AG04449 (cell line): ENCODE results near the gene CYB561D2.

Source experiments
- CTCF ChIA-PET: fragments of 350-600 bp; formaldehyde crosslinking; extraction: SDS; loops from one replicate; lab custom pipeline; 2021; ENCODE audit warnings: antibody characterized with exemption; lab: Yijun Ruan, JAX
- POLR2A ChIA-PET: fragments of 400-600, 350-600 bp; formaldehyde crosslinking; extraction: SDS; loops from one replicate; lab custom pipeline; 2020; ENCODE audit warnings: antibody characterized with exemption, inconsistent platforms; lab: Yijun Ruan, JAX
- DNase-seq: peaks from one replicate; pipeline ENCODE4 v3.0.0-alpha.2; 2010; ENCODE audit warnings: low read depth, low spot score
- H3K4me3 ChIP-seq: 2 replicates; pipeline ENCODE4 v1.5.1; 2011; ENCODE audit warnings: low read depth, mild to moderate bottlenecking, control low read depth, low read length
- TF ChIP-seq, protein P1 (sequence below): IDR thresholded peaks from one replicate; pipeline ENCODE4 v1.5.1; 2011; ENCODE audit warnings: mild to moderate bottlenecking, moderate library complexity, low read length, control low read depth, inconsistent platforms; ENCODE audit not compliant: insufficient read depth; ENCODE audit errors: missing control alignments

The CYB561D2 gene

GRCh38 chr3:50369012-50369670, 18.5 kb downstream of the CYB561D2 start:
- no peak overlapping the region for H3K4me3 ChIP-seq
- POLR2A ChIA-PET = interaction anchor here (0.6 kb wide), 1 partner anchor 9 kb away, joined by 3 read pairs; no protein-coding TSS in a partner anchor
- DNase-seq = no peak
- TF ChIP-seq, protein P1, sequence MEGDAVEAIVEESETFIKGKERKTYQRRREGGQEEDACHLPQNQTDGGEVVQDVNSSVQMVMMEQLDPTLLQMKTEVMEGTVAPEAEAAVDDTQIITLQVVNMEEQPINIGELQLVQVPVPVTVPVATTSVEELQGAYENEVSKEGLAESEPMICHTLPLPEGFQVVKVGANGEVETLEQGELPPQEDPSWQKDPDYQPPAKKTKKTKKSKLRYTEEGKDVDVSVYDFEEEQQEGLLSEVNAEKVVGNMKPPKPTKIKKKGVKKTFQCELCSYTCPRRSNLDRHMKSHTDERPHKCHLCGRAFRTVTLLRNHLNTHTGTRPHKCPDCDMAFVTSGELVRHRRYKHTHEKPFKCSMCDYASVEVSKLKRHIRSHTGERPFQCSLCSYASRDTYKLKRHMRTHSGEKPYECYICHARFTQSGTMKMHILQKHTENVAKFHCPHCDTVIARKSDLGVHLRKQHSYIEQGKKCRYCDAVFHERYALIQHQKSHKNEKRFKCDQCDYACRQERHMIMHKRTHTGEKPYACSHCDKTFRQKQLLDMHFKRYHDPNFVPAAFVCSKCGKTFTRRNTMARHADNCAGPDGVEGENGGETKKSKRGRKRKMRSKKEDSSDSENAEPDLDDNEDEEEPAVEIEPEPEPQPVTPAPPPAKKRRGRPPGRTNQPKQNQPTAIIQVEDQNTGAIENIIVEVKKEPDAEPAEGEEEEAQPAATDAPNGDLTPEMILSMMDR = no peak
- CTCF ChIA-PET = interaction anchor here (0.8 to 3.2 kb wide), 5 partner anchors 154 to 186 kb away, joined by 3 to 18 read pairs (median 5); no protein-coding TSS in a partner anchor

- CTCF ChIA-PET = interaction anchor here (0.5 to 3.2 kb wide), 11 partner anchors 16 to 197 kb away, joined by 3 to 18 read pairs (median 5); partner anchors contain the start of gene C3orf18
- POLR2A ChIA-PET = no interaction called here
- no peak overlapping the region for H3K4me3 ChIP-seq
- DNase-seq = no peak
- TF ChIP-seq, protein P1 = peak; percentile 15
Observed at GRCh38 chr3:50370594-50370993, 19.9 kb downstream of the CYB561D2 start.

GRCh38 chr3:50371133-50371685, 20.5 kb downstream of the CYB561D2 start:
- H3K4me3 ChIP-seq = no peak overlapping the region
- ChIA-PET POLR2A (no interaction called here), CTCF (interaction anchor here (0.5 to 3.2 kb wide), 11 partner anchors 15 to 196 kb away, joined by 3 to 18 read pairs (median 5); partner anchors contain the start of gene C3orf18)
- TF ChIP-seq, protein P1 = no peak
- DNase-seq = no peak

DNA sequence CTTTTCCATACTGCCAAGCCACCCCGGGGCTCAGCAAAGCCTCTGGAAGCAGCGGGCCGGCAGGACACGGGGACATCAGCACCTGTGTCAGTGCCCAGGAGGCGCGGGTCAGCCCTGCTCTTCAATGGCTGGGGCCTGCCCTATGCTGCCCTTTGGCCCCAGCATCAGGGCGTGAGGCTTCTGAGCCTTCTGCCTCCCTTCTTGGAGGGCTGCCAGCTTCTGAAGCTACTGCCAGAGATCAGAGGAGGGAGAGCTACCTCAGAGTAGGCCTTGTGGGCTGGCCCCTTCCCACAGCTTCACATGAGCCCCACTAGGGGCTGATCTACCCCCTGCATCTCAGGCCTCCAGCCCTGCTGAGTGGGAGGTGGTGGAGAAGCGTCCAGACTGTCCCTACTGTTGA, 21.7 kb downstream of the CYB561D2 start:
- no peak for DNase-seq

GRCh38 chr3:50373146-50374051, 22.7 kb downstream of the CYB561D2 start:
- CTCF ChIA-PET = no interaction called here
- POLR2A ChIA-PET = no interaction called here
- TF ChIP-seq, protein P1 = no peak
- DNase-seq = no peak
- H3K4me3 ChIP-seq = no peak overlapping the region

More for the DNA sequence above, 21.7 kb downstream of the CYB561D2 start:
- TF ChIP-seq, protein P1 = no peak
- POLR2A ChIA-PET = no interaction called here
- no peak overlapping the region for H3K4me3 ChIP-seq
- CTCF ChIA-PET = no interaction called here
